Ovary (tissue), 9 donors: ENCODE data around the gene ARHGEF12. TPM values are rescaled to one million over a fixed set of nuclear protein-coding genes. Genes with fewer than 3 reads are reported as not detected.

Source experiments
- DNase-seq, 5 donors: peaks; one replicate each; pipeline ENCODE4 v3.0.0-alpha.2; 2019 to 2020
- H3K27ac ChIP-seq, 2 donors: fragments of 200-600 bp; one replicate each; pipeline versions ENCODE4 v1.5.1 to v1.8.0; 2019 to 2022
- H3K27me3 ChIP-seq: fragments of 200-600 bp; one replicate; pipeline ENCODE4 v1.8.0; 2022
- H3K36me3 ChIP-seq: fragments of 200-600 bp; sonication (generic); one replicate; pipeline ENCODE4 v1.5.1; 2019
- H3K4me1 ChIP-seq: one replicate; pipeline ENCODE4 v1.8.1; 2013; ENCODE audit warnings: mild to moderate bottlenecking, moderate library complexity; ENCODE audit not compliant: insufficient read depth
- H3K4me3 ChIP-seq: fragments of 200-600 bp; sonication (generic); one replicate; pipeline ENCODE4 v1.5.1; 2017
- H3K9me3 ChIP-seq, 2 donors: fragments of 200-600 bp in 1 of 2; sonication (generic) in 1 of 2; one replicate each; pipeline versions ENCODE4 v1.5.1 to v1.8.1; 2013 to 2019; ENCODE audit warnings: mild to moderate bottlenecking in 1 of 2, moderate library complexity in 1 of 2
- EP300 ChIP-seq: sonication (generic); formaldehyde crosslinking; IDR thresholded peaks from one replicate; pipeline ENCODE4 v1.6.1; 2017; ENCODE audit warnings: antibody characterized with exemption
- POLR2A ChIP-seq: fragments of 450-650 bp; IDR thresholded peaks from one replicate; pipeline ENCODE4 v1.6.1; 2017; ENCODE audit warnings: antibody characterized with exemption, mild to moderate bottlenecking, moderate library complexity
- WGBS, 3 donors: extraction: QIAGEN DNeasy Blood & Tissue Kit in 1 of 3; methylation state at CpG; one replicate each; pipeline versions ENCODE4 v1.1.5 to v1.1.7; 2013 to 2017; 5-methylcytosine and 5-hydroxymethylcytosine counted together
- intact Hi-C, 4 donors: fragments of 100-400 bp; cut with DNase I; formaldehyde crosslinking; loops; one replicate each; pipeline versions ENCODE4 v1.11.0 to v1.15.1; 2022 to 2023
- polyA plus RNA-seq, 2 donors: library from polyadenylated mRNA; stranded (reverse); fragments of 200-250 nt in 1 of 2; fragments of 350-450 nt in 1 of 2; fragmentation: Illumina TruSeq in 1 of 2; extraction: RNeasy Lipid Tissue Mini Kit (QIAGEN cat#74804) in 1 of 2; gene quantifications; one replicate each; pipeline ENCODE4 v1.2.3, GENCODE V29; 2013 to 2014
- total RNA-seq, 7 donors: library from RNA; depleted of rRNA in 2 of 7; stranded (reverse); fragments of >200 nt in 2 of 7; fragmentation: NEBNext Ultra II Directional in 3 of 7; extraction: Animal tissue kit (Norgen Biotek cat#: 25700) in 3 of 7; gene quantifications; one replicate each; pipeline versions ENCODE4 v1.1.0 to v1.2.4, GENCODE V29; 2016 to 2023
- TF ChIP-seq, protein P1 (sequence below), 3 donors: fragments of 450-650 bp in 2 of 3; fragments of 200-600 bp in 1 of 3; IDR thresholded peaks; one replicate each; pipeline versions ENCODE4 v1.5.1 to v1.8.0; 2016 to 2022; ENCODE audit warnings: antibody characterized with exemption in 3 of 3, mild to moderate bottlenecking in 1 of 3
- donor health status: DM: no; HTN: no; CAD: no; lungs with moderate emphysema.
- donor health status: DM: no; HTN: no; CAD: no.
- donor health status: Bipolar disorder and iron deficiency.
- donor health status: DM: yes; HTN: yes; CAD: no.
- donor health status: DM: no; HTN: no; CAD: no.
- donor health status: DM: yes; HTN: yes; CAD: no.

The ARHGEF12 gene
- total and polyA plus RNA-seq, 9 donors = 22.1 to 92.9 (median 69.3) TPM

DNA sequence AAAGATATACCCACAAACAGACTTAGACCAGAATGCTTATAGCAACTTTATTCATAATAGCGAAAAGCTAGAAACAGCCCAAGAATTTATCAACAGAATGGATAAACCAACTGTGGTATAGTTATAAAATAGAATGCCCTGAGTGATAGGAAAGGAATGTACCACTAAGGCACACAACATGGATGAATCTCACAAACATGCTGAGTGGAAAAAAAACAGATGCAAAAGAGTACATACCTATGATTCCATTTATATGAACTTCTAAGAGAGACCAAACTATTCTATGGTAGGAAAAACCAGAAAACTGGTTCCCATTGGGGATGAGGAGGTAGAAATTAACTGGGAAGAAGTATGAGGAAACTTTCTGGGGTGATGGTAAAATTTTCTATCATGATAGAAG lies 134.9 kb downstream of the ARHGEF12 start:
- intact Hi-C loops = no loop called here
- Histone ChIP-seq H3K27ac (no peak overlapping the region), H3K9me3 (no peaks in the 10 kb centered on the region), H3K4me3 (no peak overlapping the region), H3K27me3 (no peaks in the 10 kb centered on the region), H3K36me3 (no peaks in the 10 kb centered on the region), H3K4me1 (no peaks in the 10 kb centered on the region)
- 46 to 72% (median 50%) methylated on average over 1 of the region's 1 CpG for WGBS, 3 donors
- no peak for DNase-seq
- TF ChIP-seq, protein P1, sequence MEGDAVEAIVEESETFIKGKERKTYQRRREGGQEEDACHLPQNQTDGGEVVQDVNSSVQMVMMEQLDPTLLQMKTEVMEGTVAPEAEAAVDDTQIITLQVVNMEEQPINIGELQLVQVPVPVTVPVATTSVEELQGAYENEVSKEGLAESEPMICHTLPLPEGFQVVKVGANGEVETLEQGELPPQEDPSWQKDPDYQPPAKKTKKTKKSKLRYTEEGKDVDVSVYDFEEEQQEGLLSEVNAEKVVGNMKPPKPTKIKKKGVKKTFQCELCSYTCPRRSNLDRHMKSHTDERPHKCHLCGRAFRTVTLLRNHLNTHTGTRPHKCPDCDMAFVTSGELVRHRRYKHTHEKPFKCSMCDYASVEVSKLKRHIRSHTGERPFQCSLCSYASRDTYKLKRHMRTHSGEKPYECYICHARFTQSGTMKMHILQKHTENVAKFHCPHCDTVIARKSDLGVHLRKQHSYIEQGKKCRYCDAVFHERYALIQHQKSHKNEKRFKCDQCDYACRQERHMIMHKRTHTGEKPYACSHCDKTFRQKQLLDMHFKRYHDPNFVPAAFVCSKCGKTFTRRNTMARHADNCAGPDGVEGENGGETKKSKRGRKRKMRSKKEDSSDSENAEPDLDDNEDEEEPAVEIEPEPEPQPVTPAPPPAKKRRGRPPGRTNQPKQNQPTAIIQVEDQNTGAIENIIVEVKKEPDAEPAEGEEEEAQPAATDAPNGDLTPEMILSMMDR (IDR thresholded peaks at IDR 0.05) = no peak
- TF ChIP-seq POLR2A (no peak), EP300 (no peak)

DNA sequence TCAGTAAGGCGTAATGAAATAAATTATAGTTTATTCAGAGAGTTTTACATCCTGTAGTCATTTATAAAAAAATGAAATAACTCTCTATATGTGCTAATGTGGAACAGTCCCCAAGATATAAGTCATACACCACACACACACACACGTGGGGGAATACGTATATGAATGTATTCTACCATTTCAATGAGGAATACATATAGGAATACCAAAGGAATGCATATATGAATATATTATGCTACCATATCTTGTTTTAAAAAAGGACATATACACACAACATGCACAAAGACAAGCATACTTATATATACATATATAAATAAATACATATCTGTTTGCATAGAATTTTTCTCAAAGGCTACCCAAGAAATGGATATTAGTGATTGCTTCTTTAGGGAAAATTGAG lies 135.8 kb downstream of the ARHGEF12 start:
- H3K36me3 ChIP-seq = no peaks in the 10 kb centered on the region
- WGBS, 3 donors = 92 to 95% (median 93%) methylated on average over 3 of the region's 3 CpGs
- no peak overlapping the region for H3K27ac ChIP-seq
- no peaks in the 10 kb centered on the region for H3K4me1 ChIP-seq
- no peak overlapping the region for H3K4me3 ChIP-seq
- H3K9me3 ChIP-seq = no peaks in the 10 kb centered on the region
- no peaks in the 10 kb centered on the region for H3K27me3 ChIP-seq
- intact Hi-C loops = no loop called here
- TF ChIP-seq EP300 (no peak), POLR2A (no peak)
- TF ChIP-seq, protein P1 (IDR thresholded peaks at IDR 0.05) = no peak
- no peak for DNase-seq

DNA sequence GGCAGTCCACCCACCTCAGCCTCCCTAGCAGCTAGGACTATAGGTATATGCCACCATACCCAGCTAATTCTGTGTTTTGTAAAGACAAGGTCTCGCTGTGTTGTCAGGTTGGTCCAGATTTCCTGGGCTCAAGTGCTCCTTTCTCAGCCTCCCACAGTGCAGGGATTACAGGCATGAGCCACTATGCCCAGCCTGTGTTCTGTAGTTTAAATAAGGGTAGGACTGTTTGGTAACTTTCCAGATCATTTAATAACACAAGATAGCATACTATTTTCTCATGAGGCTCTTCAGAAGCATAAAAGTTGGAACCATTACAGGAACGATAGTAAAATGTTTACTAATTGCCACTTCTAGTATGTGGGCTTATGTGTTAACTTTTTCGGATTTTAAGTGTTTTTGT lies 137.3 kb downstream of the ARHGEF12 start:
- 54 to 82% (median 62%) methylated on average over 3 of the region's 3 CpGs for WGBS, 3 donors
- Histone ChIP-seq H3K9me3 (no peaks in the 10 kb centered on the region), H3K36me3 (no peaks in the 10 kb centered on the region), H3K4me1 (no peaks in the 10 kb centered on the region), H3K27ac (no peak overlapping the region), H3K4me3 (no peak overlapping the region), H3K27me3 (no peaks in the 10 kb centered on the region)
- DNase-seq = no peak
- intact Hi-C loops = no loop called here
- TF ChIP-seq POLR2A = no peak

DNA sequence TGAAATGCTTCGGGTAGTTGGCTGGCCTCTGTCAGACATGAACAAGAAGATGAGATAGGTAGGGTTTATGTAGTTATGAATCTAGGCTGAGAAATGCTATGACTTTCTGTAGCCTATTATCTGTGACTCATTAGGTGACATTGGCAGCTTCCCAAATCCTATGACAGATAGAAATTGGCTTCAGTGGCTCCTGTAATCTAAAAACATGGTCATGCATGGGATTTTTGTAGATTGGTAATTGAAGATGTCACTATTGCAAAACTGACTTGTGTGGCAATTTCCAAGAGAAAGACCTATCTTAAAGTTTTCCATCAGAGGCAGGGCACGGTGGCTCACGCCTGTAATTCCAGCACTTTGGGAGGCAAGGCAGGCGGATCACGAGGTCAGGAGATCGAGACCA lies 145.9 kb downstream of the ARHGEF12 start:
- H3K9me3 ChIP-seq = no peaks in the 10 kb centered on the region
- TF ChIP-seq POLR2A = no peak
- no peak for TF ChIP-seq EP300
- TF ChIP-seq, protein P1 (IDR thresholded peaks at IDR 0.05) = no peak
- WGBS, 3 donors = 90 to 96% (median 96%) methylated on average over 6 of the region's 6 CpGs
- no peak overlapping the region for H3K27ac ChIP-seq
- DNase-seq = no peak
- intact Hi-C loops = no loop called here
- H3K4me1 ChIP-seq = no peaks in the 10 kb centered on the region
- H3K36me3 ChIP-seq = no peaks in the 10 kb centered on the region
- no peaks in the 10 kb centered on the region for H3K27me3 ChIP-seq
- no peak overlapping the region for H3K4me3 ChIP-seq

DNA sequence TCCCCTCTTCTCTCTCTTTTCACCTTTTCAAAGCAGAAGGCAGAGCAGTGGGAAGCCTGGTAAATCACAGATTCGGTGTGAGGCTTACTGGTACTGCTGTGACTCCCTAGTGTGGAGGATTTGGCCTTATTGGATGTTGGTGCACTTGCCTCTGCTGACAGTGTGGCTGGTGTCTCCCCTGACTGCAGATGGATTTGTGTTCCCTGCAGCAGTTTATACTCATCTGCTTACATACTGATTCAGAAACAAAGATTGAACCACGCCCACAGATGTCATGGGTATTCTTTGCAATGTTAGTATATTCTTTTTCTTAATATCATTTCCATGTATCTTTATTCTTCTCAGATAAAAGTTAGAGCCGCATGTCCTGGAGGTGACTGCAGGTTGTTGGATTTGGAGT lies 148.5 kb downstream of the ARHGEF12 start:
- H3K36me3 ChIP-seq = no peaks in the 10 kb centered on the region

More for the DNA sequence above, 148.5 kb downstream of the ARHGEF12 start:
- 81 to 93% (median 90%) methylated on average over 3 of the region's 3 CpGs for WGBS, 3 donors
- Histone ChIP-seq H3K9me3 (no peaks in the 10 kb centered on the region), H3K4me3 (no peak overlapping the region), H3K27me3 (no peaks in the 10 kb centered on the region), H3K27ac (no peak overlapping the region), H3K4me1 (no peaks in the 10 kb centered on the region)
- TF ChIP-seq EP300 = no peak
- TF ChIP-seq, protein P1 (IDR thresholded peaks at IDR 0.05) = no peak
- TF ChIP-seq POLR2A = no peak
- intact Hi-C loops = no loop called here
- DNase-seq = no peak
